Body of pancreas (tissue), 4 donors: ENCODE measurements around the gene ACAP3. TPM values are rescaled to one million over a fixed set of nuclear protein-coding genes. Genes with fewer than 3 reads are reported as not detected.
"Not testable (repeated sequence)": the region's sequence is repeated elsewhere in the genome, so short reads cannot be mapped to it uniquely, and the experiment has no call there.

Source experiments
- ATAC-seq: fragments of 150-250 bp; one replicate; pipeline ENCODE4 v1.9.1; 2016
- DNase-seq, 4 donors: peaks; one replicate each; pipeline ENCODE4 v3.0.0-alpha.2; 2019
- H3K27ac ChIP-seq, 4 donors: fragments of 200-600 bp; sonication (generic); 1 replicate in 3 of 4; 2 replicates in 1 of 4; pipeline versions ENCODE4 v1.5.1 to v1.6.1; 2016 to 2019; ENCODE audit warnings: mild to moderate bottlenecking in 1 of 4, mixed read lengths in 1 of 4, moderate library complexity in 1 of 4
- H3K27me3 ChIP-seq, 2 donors: fragments of 200-600 bp; sonication (generic); one replicate each; pipeline ENCODE4 v1.6.0; 2016; ENCODE audit warnings: mild to moderate bottlenecking in 1 of 2
- H3K36me3 ChIP-seq, 2 donors: fragments of 200-600 bp; sonication (generic); replicated peaks in 1 of 2; 2 replicates each; pipeline ENCODE4 v1.5.1; 2016; ENCODE audit warnings: low read depth in 2 of 2; ENCODE audit not compliant: insufficient read depth in 1 of 2
- H3K4me1 ChIP-seq: fragments of 200-600 bp; sonication (generic); one replicate; pipeline ENCODE4 v1.6.0; 2016
- H3K4me3 ChIP-seq, 2 donors: fragments of 200-600 bp; sonication (generic); 1 replicate in 1 of 2; 2 replicates in 1 of 2; pipeline ENCODE4 v1.5.1; 2016 to 2019
- H3K9me3 ChIP-seq, 3 donors: fragments of 200-600 bp; sonication (generic); 1 replicate in 2 of 3; 2 replicates in 1 of 3; pipeline ENCODE4 v1.5.1; 2016
- CTCF ChIP-seq, 7 experiments: fragments of 450-650 bp in 4 of 7; fragments of 200-600 bp in 3 of 7; sonication (generic) in 3 of 7; IDR thresholded peaks; one replicate each; pipeline ENCODE4 v1.5.1; 2016 to 2019; ENCODE audit warnings: antibody characterized with exemption in 7 of 7
- POLR2A ChIP-seq, 3 donors: fragments of 450-650 bp; IDR thresholded peaks; one replicate each; pipeline ENCODE4 v1.6.1; 2016; ENCODE audit warnings: antibody characterized with exemption in 3 of 3, mild to moderate bottlenecking in 2 of 3
- WGBS, 2 donors: methylation state at CpG; one replicate each; pipeline ENCODE4 v1.1.5; 2017; 5-methylcytosine and 5-hydroxymethylcytosine counted together
- intact Hi-C: fragments of 100-400 bp; cut with DNase I; formaldehyde crosslinking; loops from one replicate; pipeline ENCODE4 v1.15.1; 2023
- total RNA-seq, 2 donors: library from RNA; depleted of rRNA; stranded (reverse); fragments of >200 nt; gene quantifications; one replicate each; pipeline ENCODE4 v1.1.0, GENCODE V29; 2016

ACAP3 gene
- total RNA-seq, 2 donors from 2014 or later: 37.9 to 53.7 TPM

GRCh38 chr1:1320666-1321448, 13.1 kb upstream of the ACAP3 start:
- H3K9me3 ChIP-seq: no peaks in the 10 kb centered on the region
- H3K36me3 ChIP-seq: no peaks in the 10 kb centered on the region
- peaks cover 57% of the 10 kb centered on the region for H3K4me1 ChIP-seq
- DNase-seq (no peak), ATAC-seq (no peak)
- no peak overlapping the region for H3K4me3 ChIP-seq
- H3K27ac ChIP-seq: peak overlapping the region in 1 of 4 donors; percentile 2
- intact Hi-C loops: no loop called here
- no peak for TF ChIP-seq POLR2A (IDR thresholded peaks at IDR 0.05)
- H3K27me3 ChIP-seq: no peaks in the 10 kb centered on the region
- 87% methylated on average over 16 of the region's 23 CpGs; no CpG with 5 or more reads in 1 of the 2 donors for WGBS, 2 donors

GRCh38 chr1:1319646-1319941, 11.9 kb upstream of the ACAP3 start:
- DNase-seq (no peak), ATAC-seq (no peak)
- Histone ChIP-seq H3K27ac (peak overlapping the region in 1 of 4 donors; percentile 0), H3K9me3 (no peaks in the 10 kb centered on the region), H3K27me3 (no peaks in the 10 kb centered on the region), H3K4me3 (no peak overlapping the region), H3K36me3 (peaks cover 0 to 3% of the 10 kb centered on the region in 2 donors), H3K4me1 (peaks cover 47% of the 10 kb centered on the region)
- intact Hi-C loops: no loop called here
- TF ChIP-seq CTCF (IDR thresholded peaks at IDR 0.05) (no peak), POLR2A (IDR thresholded peaks at IDR 0.05) (no peak)
- WGBS, 2 donors: 92 to 93% methylated on average over 13 of the region's 13 CpGs

- WGBS, 2 donors: 85% methylated on average over 21 to 33 of the region's 36 CpGs
- H3K36me3 ChIP-seq: peaks cover 0 to 9% of the 10 kb centered on the region in 2 donors
- no peak for TF ChIP-seq CTCF (IDR thresholded peaks at IDR 0.05)
- no peak for TF ChIP-seq POLR2A (IDR thresholded peaks at IDR 0.05)
- H3K27ac ChIP-seq: peak overlapping the region in 2 of 4 donors; percentile 73 to 77
- peaks cover 47% of the 10 kb centered on the region for H3K4me1 ChIP-seq
- H3K27me3 ChIP-seq: no peaks in the 10 kb centered on the region
- H3K9me3 ChIP-seq: no peaks in the 10 kb centered on the region
- intact Hi-C loops: no loop called here
- ATAC-seq (no peak), DNase-seq (no peak)
- H3K4me3 ChIP-seq: no peak overlapping the region
Observed at GRCh38 chr1:1318777-1319645, 11.3 kb upstream of the ACAP3 start.

- ATAC-seq (peak; percentile 90), DNase-seq (peak; percentile 82 to 91 (median 88))
- Histone ChIP-seq H3K4me3 (no peak overlapping the region), H3K27ac (peak overlapping the region in 3 of 4 donors; percentile 25 to 77 (median 73)), H3K9me3 (no peaks in the 10 kb centered on the region), H3K4me1 (peaks cover 43% of the 10 kb centered on the region), H3K27me3 (no peaks in the 10 kb centered on the region), H3K36me3 (peaks cover 3 to 17% of the 10 kb centered on the region in 2 donors)
- 69% methylated on average over 9 of the region's 9 CpGs for WGBS, 2 donors
- TF ChIP-seq POLR2A (IDR thresholded peaks at IDR 0.05): no peak
- TF ChIP-seq CTCF (IDR thresholded peaks at IDR 0.05): no peak
- intact Hi-C loops: no loop called here
Observed at GRCh38 chr1:1318131-1318652, 10.5 kb upstream of the ACAP3 start.

GRCh38 chr1:1317420-1317819, 9.7 kb upstream of the ACAP3 start:
- Histone ChIP-seq H3K27ac (peak overlapping the region in 2 of 4 donors; percentile 73 to 77), H3K4me3 (no peak overlapping the region), H3K4me1 (peaks cover 37% of the 10 kb centered on the region), H3K9me3 (no peaks in the 10 kb centered on the region), H3K27me3 (no peaks in the 10 kb centered on the region), H3K36me3 (peaks cover 9 to 23% of the 10 kb centered on the region in 2 donors)
- 87 to 93% methylated on average over 6 of the region's 6 CpGs for WGBS, 2 donors
- DNase-seq: no peak
- intact Hi-C loops: no loop called here
- no peak for TF ChIP-seq CTCF (IDR thresholded peaks at IDR 0.05)
- no peak for TF ChIP-seq POLR2A (IDR thresholded peaks at IDR 0.05)
- ATAC-seq: no peak

- H3K27me3 ChIP-seq, H3K4me3 ChIP-seq, H3K27ac ChIP-seq, intact Hi-C loops, ATAC-seq, DNase-seq, H3K9me3 ChIP-seq: not testable (repeated sequence)
- Histone ChIP-seq H3K4me1 (peaks cover 26% of the 10 kb centered on the region), H3K36me3 (peaks cover 9 to 32% of the 10 kb centered on the region in 2 donors)
- whole genome bisulfite sequencing, 2 donors: 89% methylated on average over 8 of the region's 8 CpGs
Observed at GRCh38 chr1:1316199-1316598, 8.5 kb upstream of the ACAP3 start.
